ENCODE results near the gene CLPTM1L. TPM values are rescaled to one million over a fixed set of nuclear protein-coding genes. Genes with fewer than 3 reads are reported as not detected.
"Not testable (repeated sequence)": the region's sequence is repeated elsewhere in the genome, so short reads cannot be mapped to it uniquely, and the experiment has no call there.

The CLPTM1L gene
- total RNA-seq, 4 donors from 2014 or later: 149 to 215 (median 179) TPM

DNA sequence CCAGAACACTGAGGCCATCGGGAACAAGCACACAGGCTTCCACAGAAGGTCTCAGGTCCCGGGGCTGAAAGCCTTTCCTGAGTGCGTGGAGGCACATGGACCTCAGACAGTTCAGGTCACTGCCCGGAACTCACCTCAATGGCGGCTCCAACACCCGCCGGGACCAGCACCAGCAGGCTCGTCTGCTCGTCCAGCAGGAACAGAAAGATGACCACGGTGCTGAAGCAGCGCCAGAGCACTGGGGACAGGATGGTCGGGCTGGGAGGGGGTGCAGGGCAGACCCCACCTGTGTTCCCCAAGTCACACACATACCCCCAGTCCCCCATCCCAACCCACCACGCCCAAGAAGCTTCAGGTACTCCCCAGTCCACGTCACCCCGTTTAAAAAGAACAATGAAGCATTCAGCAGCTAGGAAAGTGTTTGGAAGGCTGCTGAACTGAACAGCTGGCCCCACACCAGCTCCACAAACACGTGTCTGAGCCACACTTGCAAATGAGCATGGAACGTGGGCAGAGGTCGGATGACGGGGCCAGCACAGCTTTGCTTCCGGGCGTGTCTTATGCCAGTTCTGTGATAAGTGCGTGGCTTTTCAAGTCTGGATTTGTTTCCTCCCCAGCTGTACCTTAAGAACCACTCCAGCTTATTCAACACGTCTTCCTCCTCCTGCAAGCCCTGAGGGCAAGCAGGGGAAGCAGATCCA lies 14.6 kb downstream of the CLPTM1L start:
- Histone ChIP-seq H3K27ac (no peak overlapping the region), H3K4me3 (replicated peaks in 1 of 3) (no peak overlapping the region), H3K9me3 (no peaks in the 10 kb centered on the region), H3K36me3 (peaks cover 55 to 56% of the 10 kb centered on the region in 2 donors), H3K4me1 (peaks cover 3 to 17% of the 10 kb centered on the region in 2 donors), H3K27me3 (no peaks in the 10 kb centered on the region)
- DNase-seq: no peak
- 94 to 97% methylated on average over 16 to 22 of the region's 23 CpGs for WGBS, 2 donors
- intact Hi-C loops (cut with DNase I): no loop called here
- TF ChIP-seq, protein P1, sequence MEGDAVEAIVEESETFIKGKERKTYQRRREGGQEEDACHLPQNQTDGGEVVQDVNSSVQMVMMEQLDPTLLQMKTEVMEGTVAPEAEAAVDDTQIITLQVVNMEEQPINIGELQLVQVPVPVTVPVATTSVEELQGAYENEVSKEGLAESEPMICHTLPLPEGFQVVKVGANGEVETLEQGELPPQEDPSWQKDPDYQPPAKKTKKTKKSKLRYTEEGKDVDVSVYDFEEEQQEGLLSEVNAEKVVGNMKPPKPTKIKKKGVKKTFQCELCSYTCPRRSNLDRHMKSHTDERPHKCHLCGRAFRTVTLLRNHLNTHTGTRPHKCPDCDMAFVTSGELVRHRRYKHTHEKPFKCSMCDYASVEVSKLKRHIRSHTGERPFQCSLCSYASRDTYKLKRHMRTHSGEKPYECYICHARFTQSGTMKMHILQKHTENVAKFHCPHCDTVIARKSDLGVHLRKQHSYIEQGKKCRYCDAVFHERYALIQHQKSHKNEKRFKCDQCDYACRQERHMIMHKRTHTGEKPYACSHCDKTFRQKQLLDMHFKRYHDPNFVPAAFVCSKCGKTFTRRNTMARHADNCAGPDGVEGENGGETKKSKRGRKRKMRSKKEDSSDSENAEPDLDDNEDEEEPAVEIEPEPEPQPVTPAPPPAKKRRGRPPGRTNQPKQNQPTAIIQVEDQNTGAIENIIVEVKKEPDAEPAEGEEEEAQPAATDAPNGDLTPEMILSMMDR (IDR thresholded peaks at IDR 0.05): no peak
- TF ChIP-seq POLR2A (IDR thresholded peaks at IDR 0.05): no peak

- Histone ChIP-seq H3K27ac (no peak overlapping the region), H3K27me3 (no peaks in the 10 kb centered on the region), H3K9me3 (no peaks in the 10 kb centered on the region), H3K4me1 (peaks cover 3 to 17% of the 10 kb centered on the region in 2 donors), H3K4me3 (replicated peaks in 1 of 3) (no peak overlapping the region), H3K36me3 (peaks cover 55 to 56% of the 10 kb centered on the region in 2 donors)
- intact Hi-C loops (cut with DNase I): no loop called here
- WGBS, 2 donors: 96 to 99% methylated on average over 9 of the region's 9 CpGs
- TF ChIP-seq POLR2A (IDR thresholded peaks at IDR 0.05): no peak
- TF ChIP-seq, protein P1 (IDR thresholded peaks at IDR 0.05): no peak
- DNase-seq: no peak
Measured at GRCh38 chr5:1329111-1329579, 15.8 kb downstream of the CLPTM1L start.

- H3K9me3 ChIP-seq; H3K27me3 ChIP-seq; H3K4me3 ChIP-seq (replicated peaks in 1 of 3); intact Hi-C loops (cut with DNase I); DNase-seq: not testable (repeated sequence)
- Histone ChIP-seq H3K27ac (peak overlapping the region in 1 of 3 donors; percentile 17), H3K4me1 (peaks cover 3 to 17% of the 10 kb centered on the region in 2 donors), H3K36me3 (peaks cover 50 to 56% of the 10 kb centered on the region in 2 donors)
- 83 to 88% methylated on average over 7 of the region's 7 CpGs for WGBS, 2 donors
Measured at GRCh38 chr5:1328237-1329110, 16.4 kb downstream of the CLPTM1L start.

GRCh38 chr5:1326901-1327756 lies 17.8 kb downstream of the CLPTM1L start:
- intact Hi-C loops (cut with DNase I); H3K27me3 ChIP-seq; H3K9me3 ChIP-seq; H3K4me3 ChIP-seq (replicated peaks in 1 of 3); DNase-seq: not testable (repeated sequence)
- Histone ChIP-seq H3K27ac (peak overlapping the region in 1 of 3 donors; percentile 45), H3K4me1 (peaks cover 3 to 17% of the 10 kb centered on the region in 2 donors), H3K36me3 (peaks cover 45 to 63% of the 10 kb centered on the region in 2 donors)
- 62% methylated on average over 6 of the region's 6 CpGs for WGBS, 2 donors

- Histone ChIP-seq H3K4me1 (peaks cover 3 to 17% of the 10 kb centered on the region in 2 donors), H3K36me3 (peaks cover 45 to 64% of the 10 kb centered on the region in 2 donors)
- H3K4me3 ChIP-seq (replicated peaks in 1 of 3); H3K27ac ChIP-seq; DNase-seq; H3K9me3 ChIP-seq; intact Hi-C loops (cut with DNase I); H3K27me3 ChIP-seq: not testable (repeated sequence)
- WGBS, 2 donors: 86 to 89% methylated on average over 5 of the region's 5 CpGs
Measured at GRCh38 chr5:1326532-1326875, 18.4 kb downstream of the CLPTM1L start.

DNA sequence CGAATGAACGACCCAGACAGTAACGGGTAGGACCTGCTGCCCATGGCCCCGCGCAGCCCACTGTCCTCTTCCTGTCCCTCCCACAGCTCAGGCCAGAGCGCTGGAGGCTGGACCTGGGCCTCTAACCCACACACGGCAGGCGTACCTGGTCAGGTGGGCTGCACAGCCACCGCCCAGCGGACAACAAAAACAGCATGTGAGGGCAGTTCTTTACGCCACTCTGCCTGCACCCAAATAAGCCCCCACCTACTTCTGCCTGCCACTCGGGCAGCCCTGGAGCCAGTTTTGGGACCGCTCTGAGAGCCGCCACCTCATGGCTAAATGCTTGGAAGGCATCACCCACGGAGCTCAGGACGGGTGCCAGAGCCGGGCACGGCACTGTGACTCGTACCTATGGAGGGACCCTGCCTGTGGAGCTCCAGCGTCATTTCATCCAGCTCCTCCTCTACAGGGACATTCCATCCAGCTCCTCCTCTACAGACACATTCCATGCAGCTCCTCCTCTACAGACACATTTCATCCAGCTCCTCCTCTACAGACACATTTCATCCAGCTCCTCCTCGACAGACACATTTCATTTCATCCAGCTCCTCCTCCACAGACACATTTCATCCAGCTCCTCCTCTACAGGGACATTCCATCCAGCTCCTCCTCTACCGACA lies 18.9 kb downstream of the CLPTM1L start:
- no peak overlapping the region for H3K27ac ChIP-seq
- peaks cover 3 to 17% of the 10 kb centered on the region in 2 donors for H3K4me1 ChIP-seq
- DNase-seq: no peak
- H3K4me3 ChIP-seq (replicated peaks in 1 of 3): no peak overlapping the region
- no peaks in the 10 kb centered on the region for H3K9me3 ChIP-seq
- no peaks in the 10 kb centered on the region for H3K27me3 ChIP-seq
- WGBS, 2 donors: 89 to 91% methylated on average over 17 to 19 of the region's 22 CpGs
- peaks cover 45 to 65% of the 10 kb centered on the region in 2 donors for H3K36me3 ChIP-seq
- intact Hi-C loops (cut with DNase I): no loop called here
- no peak for TF ChIP-seq POLR2A (IDR thresholded peaks at IDR 0.05)
- TF ChIP-seq, protein P1 (IDR thresholded peaks at IDR 0.05): no peak
